Vagina (tissue), 2 donors: Measurements from ENCODE around the gene RNF213. TPM values are rescaled to one million over a fixed set of nuclear protein-coding genes. Genes with fewer than 3 reads are reported as not detected.

Experiments used
- DNase-seq, 2 donors: peaks; one replicate each; pipeline ENCODE4 v3.0.0-alpha.2; 2017; ENCODE audit errors: extremely low spot score in 2 of 2
- H3K27ac ChIP-seq: fragments of 200-600 bp; sonication (generic); one replicate; pipeline ENCODE4 v1.5.1; 2019
- H3K27me3 ChIP-seq: fragments of 200-600 bp; sonication (generic); one replicate; pipeline ENCODE4 v1.5.1; 2019
- H3K36me3 ChIP-seq, 2 donors: fragments of 200-600 bp; sonication (generic); one replicate each; pipeline ENCODE4 v1.5.1; 2017 to 2019
- H3K4me1 ChIP-seq: fragments of 200-600 bp; sonication (generic); one replicate; pipeline ENCODE4 v1.5.1; 2019
- H3K4me3 ChIP-seq, 2 donors: fragments of 200-600 bp; sonication (generic); 1 replicate in 1 of 2; 2 replicates in 1 of 2; pipeline ENCODE4 v1.5.1; 2016 to 2019
- H3K9me3 ChIP-seq: fragments of 200-600 bp; sonication (generic); one replicate; pipeline ENCODE4 v1.5.1; 2019
- POLR2A ChIP-seq, 2 donors: fragments of 450-650 bp; IDR thresholded peaks; one replicate each; pipeline ENCODE4 v1.6.1; 2017; ENCODE audit warnings: antibody characterized with exemption in 2 of 2, mild to moderate bottlenecking in 2 of 2, moderate library complexity in 2 of 2
- POLR2AphosphoS5 ChIP-seq, 2 donors: sonication (generic); formaldehyde crosslinking; IDR thresholded peaks; one replicate each; pipeline ENCODE4 v1.9.0; 2017; ENCODE audit warnings: antibody characterized with exemption in 2 of 2, mild to moderate bottlenecking in 2 of 2, low read depth in 1 of 2; ENCODE audit not compliant: insufficient read depth in 1 of 2
- intact Hi-C: fragments of 100-400 bp; cut with DNase I; formaldehyde crosslinking; loops from one replicate; pipeline ENCODE4 v1.15.1; 2023
- total RNA-seq: library from RNA; depleted of rRNA; stranded (reverse); fragments of >200 nt; gene quantifications from one replicate; pipeline ENCODE4 v1.2.3, GENCODE V29; 2016
- TF ChIP-seq, protein P1 (sequence below), 3 experiments: fragments of 450-650 bp in 2 of 3; fragments of 200-600 bp in 1 of 3; sonication (generic) in 1 of 3; IDR thresholded peaks; one replicate each; pipeline ENCODE4 v1.5.1; 2017 to 2019; ENCODE audit warnings: antibody characterized with exemption in 3 of 3, mild to moderate bottlenecking in 2 of 3, moderate library complexity in 2 of 3

RNF213 gene
- total RNA-seq, 1 donor from 2014 or later: 144 TPM

DNA sequence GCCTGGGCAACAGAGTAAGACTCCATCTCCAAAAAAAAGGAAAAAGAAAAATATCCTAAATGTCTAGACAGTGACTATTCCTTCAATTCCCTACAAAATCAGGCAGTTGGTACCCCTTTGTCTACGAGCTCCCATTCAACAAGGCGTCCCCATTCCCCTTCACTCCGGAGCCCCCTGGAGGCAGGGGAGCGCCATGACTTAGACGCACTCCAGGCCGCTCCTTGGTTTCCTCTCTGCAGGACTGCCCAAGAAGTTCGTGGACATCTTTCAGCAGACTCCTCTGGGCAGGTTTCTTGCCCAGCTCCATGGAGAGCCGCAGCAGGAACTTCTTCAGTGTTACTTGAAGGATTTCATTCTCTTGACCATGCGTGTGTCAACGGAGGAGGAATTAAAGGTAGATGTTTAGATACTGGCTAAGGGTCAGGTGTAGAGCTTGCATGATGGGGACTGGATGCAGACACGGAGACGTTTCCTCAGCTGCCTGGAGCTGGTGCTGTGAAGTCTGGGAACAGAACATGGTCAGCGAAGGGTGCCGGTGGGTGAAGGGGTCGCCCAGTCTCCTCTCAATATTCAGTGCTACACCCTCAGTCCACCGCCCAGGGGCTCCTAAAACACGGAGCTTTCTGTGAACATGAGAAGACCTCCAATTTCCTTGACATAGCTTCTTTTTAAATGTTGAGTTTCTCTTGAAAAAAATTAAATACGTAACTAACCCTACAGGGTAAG is 101.0 kb downstream of the RNF213 start:
- Histone ChIP-seq H3K36me3 (peaks cover 7 to 85% of the 10 kb centered on the region in 2 donors), H3K9me3 (no peaks in the 10 kb centered on the region), H3K27ac (no peak overlapping the region), H3K4me1 (peaks cover 12% of the 10 kb centered on the region), H3K4me3 (no peak overlapping the region), H3K27me3 (no peaks in the 10 kb centered on the region)
- no peak for DNase-seq
- intact Hi-C loops: no loop called here
- TF ChIP-seq POLR2AphosphoS5 (IDR thresholded peaks at IDR 0.05; ENCODE audit: insufficient read depth in 1 of 2, low read depth in 1 of 2) (no peak), POLR2A (IDR thresholded peaks at IDR 0.05) (no peak)
- TF ChIP-seq, protein P1, sequence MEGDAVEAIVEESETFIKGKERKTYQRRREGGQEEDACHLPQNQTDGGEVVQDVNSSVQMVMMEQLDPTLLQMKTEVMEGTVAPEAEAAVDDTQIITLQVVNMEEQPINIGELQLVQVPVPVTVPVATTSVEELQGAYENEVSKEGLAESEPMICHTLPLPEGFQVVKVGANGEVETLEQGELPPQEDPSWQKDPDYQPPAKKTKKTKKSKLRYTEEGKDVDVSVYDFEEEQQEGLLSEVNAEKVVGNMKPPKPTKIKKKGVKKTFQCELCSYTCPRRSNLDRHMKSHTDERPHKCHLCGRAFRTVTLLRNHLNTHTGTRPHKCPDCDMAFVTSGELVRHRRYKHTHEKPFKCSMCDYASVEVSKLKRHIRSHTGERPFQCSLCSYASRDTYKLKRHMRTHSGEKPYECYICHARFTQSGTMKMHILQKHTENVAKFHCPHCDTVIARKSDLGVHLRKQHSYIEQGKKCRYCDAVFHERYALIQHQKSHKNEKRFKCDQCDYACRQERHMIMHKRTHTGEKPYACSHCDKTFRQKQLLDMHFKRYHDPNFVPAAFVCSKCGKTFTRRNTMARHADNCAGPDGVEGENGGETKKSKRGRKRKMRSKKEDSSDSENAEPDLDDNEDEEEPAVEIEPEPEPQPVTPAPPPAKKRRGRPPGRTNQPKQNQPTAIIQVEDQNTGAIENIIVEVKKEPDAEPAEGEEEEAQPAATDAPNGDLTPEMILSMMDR (IDR thresholded peaks at IDR 0.05): no peak

DNA sequence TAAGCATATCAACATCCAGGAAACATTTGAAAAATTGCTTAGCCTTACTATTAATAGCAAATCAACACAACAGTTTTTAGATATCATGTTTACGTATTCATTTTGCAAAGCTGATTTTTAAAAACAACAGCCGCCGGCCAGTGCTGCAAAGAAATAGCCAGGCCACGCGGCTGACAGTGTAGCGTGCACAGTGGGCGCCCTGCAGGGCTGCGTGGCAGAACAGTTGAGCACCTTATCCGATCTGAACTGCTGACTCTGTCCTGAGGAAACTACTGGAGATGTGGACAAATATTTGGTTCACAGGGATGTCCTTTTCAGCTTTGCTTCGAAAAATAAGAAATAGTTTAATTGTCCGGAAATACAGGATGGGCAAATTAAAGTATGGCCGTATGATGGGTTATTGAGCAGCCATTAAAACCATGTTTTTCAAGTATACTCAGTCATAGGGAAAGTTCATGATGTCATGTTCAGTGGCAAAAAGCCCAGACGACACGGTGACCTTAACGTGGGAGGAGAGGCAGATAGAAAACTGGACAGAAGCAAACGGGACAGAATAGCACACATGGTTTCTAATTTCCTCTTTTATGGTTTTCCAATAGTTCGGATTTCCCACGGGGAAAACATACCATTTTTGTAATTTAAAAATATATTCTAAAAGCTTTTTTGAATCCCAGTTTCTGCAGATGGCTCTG is 101.9 kb downstream of the RNF213 start:
- Histone ChIP-seq H3K27ac (peak overlapping the region; percentile 22), H3K27me3 (no peaks in the 10 kb centered on the region), H3K36me3 (peaks cover 7 to 85% of the 10 kb centered on the region in 2 donors), H3K9me3 (no peaks in the 10 kb centered on the region), H3K4me1 (peaks cover 12% of the 10 kb centered on the region), H3K4me3 (no peak overlapping the region)
- intact Hi-C loops: no loop called here
- TF ChIP-seq POLR2A (IDR thresholded peaks at IDR 0.05) (no peak), POLR2AphosphoS5 (IDR thresholded peaks at IDR 0.05; ENCODE audit: insufficient read depth in 1 of 2, low read depth in 1 of 2) (no peak)
- TF ChIP-seq, protein P1 (IDR thresholded peaks at IDR 0.05): no peak
- DNase-seq: no peak

DNA sequence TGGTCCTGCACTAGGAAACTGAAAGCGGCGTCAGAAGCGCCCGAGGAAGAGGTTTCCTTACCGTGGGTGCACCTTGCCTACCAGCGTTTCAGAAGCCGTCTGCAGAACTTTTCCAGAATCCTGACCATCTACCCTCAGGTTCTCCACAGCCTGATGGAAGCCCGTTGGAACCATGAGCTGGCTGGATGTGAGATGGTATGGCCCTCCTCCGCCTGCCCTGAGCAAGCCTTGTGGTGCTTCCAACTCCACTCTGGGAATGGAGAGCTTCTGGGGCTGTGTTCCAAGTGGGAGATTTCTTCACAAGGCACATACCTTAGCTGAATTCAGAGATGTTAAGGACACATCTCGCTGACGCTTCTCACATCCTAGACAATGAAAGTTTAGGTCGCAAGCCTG is 102.5 kb downstream of the RNF213 start:
- TF ChIP-seq POLR2AphosphoS5 (IDR thresholded peaks at IDR 0.05; ENCODE audit: insufficient read depth in 1 of 2, low read depth in 1 of 2) (no peak), POLR2A (IDR thresholded peaks at IDR 0.05) (no peak)
- TF ChIP-seq, protein P1 (IDR thresholded peaks at IDR 0.05): no peak
- DNase-seq: no peak
- Histone ChIP-seq H3K27ac (no peak overlapping the region), H3K9me3 (no peaks in the 10 kb centered on the region), H3K27me3 (no peaks in the 10 kb centered on the region), H3K4me1 (peaks cover 12% of the 10 kb centered on the region), H3K36me3 (peaks cover 6 to 86% of the 10 kb centered on the region in 2 donors), H3K4me3 (no peak overlapping the region)
- intact Hi-C loops: no loop called here

DNA sequence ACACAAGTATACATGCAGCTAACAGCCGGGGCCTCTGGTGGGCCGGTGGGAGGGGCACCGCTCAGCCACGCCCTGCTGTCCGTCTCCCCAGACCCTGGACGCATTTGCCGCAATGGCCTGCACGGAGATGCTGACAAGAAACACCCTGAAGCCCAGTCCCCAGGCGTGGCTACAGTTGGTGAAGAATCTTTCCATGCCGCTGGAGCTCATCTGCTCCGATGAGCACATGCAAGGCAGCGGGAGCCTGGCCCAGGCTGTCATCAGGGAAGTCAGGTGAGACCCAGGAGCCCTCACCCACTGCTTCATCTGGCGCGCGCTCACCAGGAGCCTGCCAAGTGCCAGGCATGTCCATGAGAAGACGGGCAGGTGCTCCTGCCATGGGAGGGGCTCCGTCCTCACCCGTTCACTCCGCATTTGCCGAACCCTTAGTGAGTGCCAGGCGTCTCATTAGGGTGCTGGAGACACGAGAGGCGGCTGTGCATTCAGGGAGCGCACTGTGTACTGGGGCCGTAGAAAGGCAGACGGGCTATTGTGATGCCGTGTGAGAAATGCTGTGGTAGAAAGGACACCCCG is 103.0 kb downstream of the RNF213 start:
- DNase-seq: no peak

More for the DNA sequence above, 103.0 kb downstream of the RNF213 start:
- intact Hi-C loops: no loop called here
- peaks cover 1 to 86% of the 10 kb centered on the region in 2 donors for H3K36me3 ChIP-seq
- H3K4me3 ChIP-seq: no peak overlapping the region
- TF ChIP-seq POLR2A (IDR thresholded peaks at IDR 0.05): no peak
- TF ChIP-seq, protein P1 (IDR thresholded peaks at IDR 0.05): no peak
- H3K27me3 ChIP-seq: no peaks in the 10 kb centered on the region
- H3K4me1 ChIP-seq: peaks cover 12% of the 10 kb centered on the region
- no peaks in the 10 kb centered on the region for H3K9me3 ChIP-seq
- H3K27ac ChIP-seq: no peak overlapping the region
